Activated T-cell treated with anti-CD3 and anti-CD28 coated beads, Interleukin-2, amount 50 U/mL, for 48 hours (primary cell): ENCODE measurements around the gene PCDHB11.
"Not testable (repeated sequence)": the region's sequence is repeated elsewhere in the genome, so short reads cannot be mapped to it uniquely, and the experiment has no call there.

Experiments
- DNase-seq, 2 experiments: peaks; one replicate each; pipeline ENCODE4 v3.0.0-alpha.2; 2020

Gene PCDHB11

GRCh38 chr5:141199359-141200235 lies at the start of gene PCDHB11:
Gene PCDHB11, plus strand, starts transcription at chr5:141199627. Its CDS starts 148 bp downstream, at chr5:141199775.
- DNase-seq = no peak

- DNase-seq = no peak
Observed at GRCh38 chr5:141149812-141150211, 49.6 kb upstream of the PCDHB11 start, which contains the start of gene PCDHB6. Gene PCDHB6, plus strand, starts transcription at chr5:141150057. Its CDS starts 201 bp downstream, at chr5:141150258.

- no peak for DNase-seq
Observed at GRCh38 chr5:141150224-141150992, 49.0 kb upstream of the PCDHB11 start.

DNA sequence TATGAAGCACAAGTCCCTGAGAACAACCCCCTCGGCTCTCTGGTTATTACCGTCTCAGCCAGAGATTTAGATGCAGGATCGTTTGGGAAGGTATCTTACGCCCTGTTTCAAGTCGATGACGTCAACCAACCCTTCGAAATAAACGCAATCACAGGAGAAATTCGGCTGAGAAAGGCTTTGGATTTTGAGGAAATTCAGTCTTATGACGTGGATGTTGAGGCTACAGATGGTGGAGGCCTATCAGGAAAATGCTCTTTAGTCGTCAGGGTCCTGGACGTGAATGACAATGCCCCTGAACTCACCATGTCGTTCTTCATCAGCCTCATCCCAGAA lies 48.5 kb upstream of the PCDHB11 start:
- no peak for DNase-seq

- not testable (repeated sequence) for DNase-seq
Observed at GRCh38 chr5:141151632-141152031, 47.8 kb upstream of the PCDHB11 start.

GRCh38 chr5:141152096-141152495 lies 47.3 kb upstream of the PCDHB11 start:
- DNase-seq = not testable (repeated sequence)

- DNase-seq = no peak
Observed at GRCh38 chr5:141155540-141156374, 43.7 kb upstream of the PCDHB11 start.

DNA sequence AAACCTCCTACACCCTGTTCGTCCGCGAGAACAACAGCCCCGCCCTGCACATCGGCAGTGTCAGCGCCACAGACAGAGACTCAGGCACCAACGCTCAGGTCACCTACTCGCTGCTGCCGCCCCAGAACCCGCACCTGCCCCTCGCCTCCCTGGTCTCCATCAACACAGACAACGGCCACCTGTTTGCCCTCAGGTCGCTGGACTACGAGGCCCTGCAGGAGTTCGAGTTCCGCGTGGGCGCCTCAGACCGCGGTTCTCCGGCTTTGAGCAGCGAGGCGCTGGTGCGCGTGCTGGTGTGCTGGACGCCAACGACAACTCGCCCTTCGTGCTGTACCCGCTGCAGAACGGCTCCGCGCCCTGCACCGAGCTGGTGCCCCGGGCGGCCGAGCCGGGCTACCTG lies 42.1 kb upstream of the PCDHB11 start:
- DNase-seq = not testable (repeated sequence)

DNA sequence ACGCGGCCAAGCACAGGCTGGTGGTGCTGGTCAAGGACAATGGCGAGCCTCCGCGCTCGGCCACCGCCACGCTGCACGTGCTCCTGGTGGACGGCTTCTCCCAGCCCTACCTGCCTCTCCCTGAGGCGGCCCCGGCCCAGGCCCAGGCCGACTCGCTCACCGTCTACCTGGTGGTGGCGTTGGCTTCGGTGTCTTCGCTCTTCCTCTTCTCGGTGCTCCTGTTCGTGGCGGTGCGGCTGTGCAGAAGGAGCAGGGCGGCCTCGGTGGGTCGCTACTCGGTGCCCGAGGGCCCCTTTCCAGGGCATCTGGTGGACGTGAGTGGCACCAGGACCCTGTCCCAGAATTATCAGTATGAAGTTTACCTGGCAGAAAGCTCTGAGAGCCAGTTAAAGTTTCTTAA lies 41.5 kb upstream of the PCDHB11 start:
- DNase-seq = not testable (repeated sequence)

DNA sequence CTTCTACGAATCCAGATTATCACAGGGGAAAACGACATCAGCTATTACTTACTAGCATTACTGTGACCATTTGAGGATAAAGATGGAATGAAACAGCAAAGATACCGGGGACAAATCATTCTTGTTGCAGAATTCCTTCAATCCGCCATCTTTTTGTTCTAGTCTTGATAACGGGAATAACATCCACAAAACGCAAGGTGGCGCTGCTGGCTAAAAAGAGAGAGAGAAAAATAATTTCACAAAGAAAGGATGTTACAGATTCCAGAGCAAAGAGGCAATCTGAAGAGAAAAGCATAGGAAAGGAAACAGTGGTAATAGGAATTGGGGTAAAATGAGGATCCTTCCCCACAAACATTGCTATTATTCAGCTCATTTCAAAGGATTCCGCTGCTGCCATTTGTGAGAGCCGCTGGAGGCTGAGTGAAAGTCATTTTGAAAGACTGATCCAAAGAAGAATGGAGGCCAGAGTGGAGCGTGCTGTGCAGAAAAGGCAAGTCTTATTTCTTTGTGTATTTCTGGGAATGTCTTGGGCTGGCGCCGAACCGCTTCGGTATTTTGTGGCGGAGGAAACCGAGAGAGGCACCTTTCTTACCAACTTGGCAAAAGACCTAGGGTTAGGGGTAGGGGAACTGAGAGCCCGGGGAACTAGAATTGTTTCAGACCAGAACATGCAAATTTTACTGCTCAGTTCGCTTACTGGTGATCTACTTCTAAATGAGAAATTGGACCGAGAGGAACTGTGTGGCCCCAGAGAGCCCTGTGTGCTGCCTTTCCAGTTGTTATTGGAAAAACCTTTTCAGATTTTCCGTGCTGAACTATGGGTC lies 26.8 kb upstream of the PCDHB11 start, which contains the start of gene PCDHB7:
TSS of gene PCDHB7 (plus strand) at position 264 of the 824 bp plus-strand sequence. CDS start at position 456, 192 bp downstream.
- no peak for DNase-seq

DNA sequence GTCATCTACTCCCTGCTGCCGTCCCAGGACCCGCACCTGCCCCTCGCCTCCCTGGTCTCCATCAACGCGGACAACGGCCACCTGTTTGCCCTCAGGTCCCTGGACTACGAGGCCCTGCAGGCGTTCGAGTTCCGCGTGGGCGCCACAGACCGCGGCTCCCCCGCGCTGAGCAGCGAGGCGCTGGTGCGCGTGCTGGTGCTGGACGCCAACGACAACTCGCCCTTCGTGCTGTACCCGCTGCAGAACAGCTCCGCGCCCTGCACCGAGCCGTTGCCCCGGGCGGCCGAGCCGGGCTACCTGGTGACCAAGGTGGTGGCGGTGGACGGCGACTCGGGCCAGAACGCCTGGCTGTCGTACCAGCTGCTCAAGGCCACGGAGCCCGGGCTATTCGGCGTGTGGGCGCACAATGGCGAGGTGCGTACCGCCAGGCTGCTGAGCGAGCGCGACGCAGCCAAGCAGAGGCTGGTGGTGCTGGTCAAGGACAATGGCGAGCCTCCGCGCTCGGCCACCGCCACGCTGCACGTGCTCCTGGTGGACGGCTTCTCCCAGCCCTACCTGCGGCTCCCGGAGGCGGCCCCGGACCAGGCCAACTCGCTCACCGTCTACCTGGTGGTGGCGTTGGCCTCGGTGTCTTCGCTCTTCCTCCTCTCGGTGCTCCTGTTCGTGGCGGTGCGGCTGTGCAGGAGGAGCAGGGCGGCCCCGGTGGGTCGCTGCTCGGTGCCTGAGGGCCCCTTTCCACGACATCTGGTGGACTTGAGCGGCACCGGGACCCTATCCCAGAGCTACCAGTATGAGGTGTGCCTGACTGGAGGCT lies 24.9 kb upstream of the PCDHB11 start:
- not testable (repeated sequence) for DNase-seq

DNA sequence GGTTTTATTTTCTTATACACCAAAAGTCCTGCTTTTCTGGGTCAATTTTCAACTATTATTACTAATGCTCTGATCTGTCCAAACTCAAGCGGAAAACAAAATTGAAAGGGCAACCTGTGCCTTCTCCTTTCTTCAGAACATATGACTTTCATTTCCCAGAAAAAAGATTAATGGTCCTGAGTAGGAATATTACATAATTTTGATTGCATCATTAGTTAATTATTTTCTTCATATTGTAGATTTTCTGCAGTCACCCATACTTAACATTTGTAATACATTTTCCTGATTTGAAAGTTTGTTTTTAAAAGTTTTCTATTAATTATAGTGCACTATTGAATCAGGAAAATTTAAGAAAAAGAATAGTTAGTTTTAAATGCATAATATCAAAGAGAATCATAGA lies 23.5 kb upstream of the PCDHB11 start:
- no peak for DNase-seq

- not testable (repeated sequence) for DNase-seq
Observed at GRCh38 chr5:141177577-141178191, 21.7 kb upstream of the PCDHB11 start, which contains the start of gene PCDHB8. Gene PCDHB8, plus strand, starts transcription at chr5:141177790. Its CDS starts 245 bp downstream, at chr5:141178035.

DNA sequence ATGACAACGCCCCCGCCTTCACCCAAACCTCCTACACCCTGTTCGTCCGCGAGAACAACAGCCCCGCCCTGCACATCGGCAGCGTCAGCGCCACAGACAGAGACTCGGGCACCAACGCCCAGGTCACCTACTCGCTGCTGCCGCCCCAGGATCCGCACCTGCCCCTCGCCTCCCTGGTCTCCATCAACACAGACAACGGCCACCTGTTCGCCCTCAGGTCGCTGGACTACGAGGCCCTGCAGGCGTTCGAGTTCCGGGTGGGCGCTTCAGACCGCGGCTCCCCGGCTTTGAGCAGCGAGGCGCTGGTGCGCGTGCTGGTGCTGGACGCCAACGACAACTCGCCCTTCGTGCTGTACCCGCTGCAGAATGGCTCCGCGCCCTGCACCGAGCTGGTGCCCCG lies 20.1 kb upstream of the PCDHB11 start:
- DNase-seq = not testable (repeated sequence)

- not testable (repeated sequence) for DNase-seq
Observed at GRCh38 chr5:141179876-141180275, 19.6 kb upstream of the PCDHB11 start.

DNA sequence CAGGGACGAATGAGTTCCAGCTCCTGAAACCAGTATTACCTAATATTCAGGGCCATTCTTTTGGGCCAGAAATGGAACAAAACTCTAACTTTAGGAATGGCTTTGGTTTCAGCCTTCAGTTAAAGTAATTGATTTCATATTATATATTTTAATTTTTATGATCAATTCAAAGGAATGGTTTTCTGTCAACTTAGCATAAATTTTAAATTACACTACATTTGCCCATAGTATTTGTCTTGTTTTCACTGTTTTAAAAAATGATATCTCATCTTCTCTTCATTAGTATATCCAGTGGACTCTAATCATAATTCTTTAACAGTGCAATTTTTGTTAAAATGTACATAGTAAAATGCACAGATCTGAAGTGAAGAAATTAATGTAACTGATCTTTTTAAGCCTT lies 19.1 kb upstream of the PCDHB11 start:
- no peak for DNase-seq

- DNase-seq = no peak
Observed at GRCh38 chr5:141182248-141182647, 17.2 kb upstream of the PCDHB11 start, which contains the start of gene PCDHB16. Gene PCDHB16, plus strand, starts transcription at chr5:141182387. Its CDS starts 173 bp downstream, at chr5:141182560.

DNA sequence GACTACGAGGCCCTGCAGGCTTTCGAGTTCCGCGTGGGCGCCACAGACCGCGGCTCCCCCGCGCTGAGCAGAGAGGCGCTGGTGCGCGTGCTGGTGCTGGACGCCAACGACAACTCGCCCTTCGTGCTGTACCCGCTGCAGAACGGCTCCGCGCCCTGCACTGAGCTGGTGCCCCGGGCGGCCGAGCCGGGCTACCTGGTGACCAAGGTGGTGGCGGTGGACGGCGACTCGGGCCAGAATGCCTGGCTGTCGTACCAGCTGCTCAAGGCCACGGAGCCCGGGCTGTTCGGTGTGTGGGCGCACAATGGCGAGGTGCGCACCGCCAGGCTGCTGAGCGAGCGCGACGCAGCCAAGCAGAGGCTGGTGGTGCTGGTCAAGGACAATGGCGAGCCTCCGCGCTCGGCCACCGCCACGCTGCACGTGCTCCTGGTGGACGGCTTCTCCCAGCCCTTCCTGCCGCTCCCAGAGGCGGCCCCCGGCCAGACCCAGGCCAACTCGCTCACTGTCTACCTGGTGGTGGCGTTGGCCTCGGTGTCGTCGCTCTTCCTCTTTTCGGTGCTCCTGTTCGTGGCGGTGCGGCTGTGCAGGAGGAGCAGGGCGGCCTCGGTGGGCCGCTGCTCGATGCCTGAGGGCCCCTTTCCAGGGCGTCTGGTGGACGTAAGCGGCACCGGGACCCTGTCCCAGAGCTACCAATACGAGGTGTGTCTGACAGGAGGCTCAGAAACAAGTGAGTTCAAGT lies 15.1 kb upstream of the PCDHB11 start:
- DNase-seq = not testable (repeated sequence)

- peak in 1 of 2 experiments; percentile 39 for DNase-seq
Observed at GRCh38 chr5:141186897-141187512, 12.4 kb upstream of the PCDHB11 start, which contains the start of gene PCDHB9. Gene PCDHB9, plus strand, starts transcription at chr5:141187161. Its CDS starts 158 bp downstream, at chr5:141187319.
